ENCODE results near the gene IMPDH1. TPM values are rescaled to one million over a fixed set of nuclear protein-coding genes. Genes with fewer than 3 reads are reported as not detected.

Gene IMPDH1
- total and polyA plus RNA-seq, 9 donors, result 10.3 to 66.9 (median 23.4) TPM

- H3K27ac ChIP-seq, result no peak overlapping the region
- WGBS, 3 donors, result 6 to 9% (median 6%) methylated on average over 24 of the region's 24 CpGs
- H3K4me1 ChIP-seq (ENCODE audit: insufficient read depth), result no peaks in the 10 kb centered on the region
- H3K4me3 ChIP-seq, result no peak overlapping the region
- DNase-seq, result peak; percentile 78 to 92 (median 86)
- no peaks in the 10 kb centered on the region for H3K36me3 ChIP-seq
- intact Hi-C loops (cut with DNase I), result loop anchor here in 2 of 4 donors (5.0 kb wide), 2 partner anchors 35 to 40 kb away; no protein-coding TSS in a partner anchor
- no peaks in the 10 kb centered on the region for H3K27me3 ChIP-seq
- TF ChIP-seq EP300 (IDR thresholded peaks at IDR 0.05) (no peak), CTCF (IDR thresholded peaks at IDR 0.05) (peak; percentile 69 to 81 (median 70)), POLR2A (IDR thresholded peaks at IDR 0.05) (no peak)
- H3K9me3 ChIP-seq, result no peaks in the 10 kb centered on the region
These were observed 22.3 kb downstream of the IMPDH1 start for GRCh38 chr7:128387216-128388144.

- no peak overlapping the region for H3K27ac ChIP-seq
- H3K36me3 ChIP-seq, result no peaks in the 10 kb centered on the region
- 85 to 88% (median 87%) methylated on average over 4 of the region's 4 CpGs for WGBS, 3 donors
- H3K4me1 ChIP-seq (ENCODE audit: insufficient read depth), result no peaks in the 10 kb centered on the region
- no peak for DNase-seq
- TF ChIP-seq EP300 (IDR thresholded peaks at IDR 0.05) (no peak), CTCF (IDR thresholded peaks at IDR 0.05) (no peak), POLR2A (IDR thresholded peaks at IDR 0.05) (no peak)
- no peaks in the 10 kb centered on the region for H3K9me3 ChIP-seq
- H3K4me3 ChIP-seq, result no peak overlapping the region
- intact Hi-C loops (cut with DNase I), result loop anchor here in 2 of 4 donors (5.0 kb wide), 2 partner anchors 34 to 39 kb away; no protein-coding TSS in a partner anchor
- no peaks in the 10 kb centered on the region for H3K27me3 ChIP-seq
These were observed 23.5 kb downstream of the IMPDH1 start for GRCh38 chr7:128385988-128386925.

- Histone ChIP-seq H3K4me3 (no peak overlapping the region), H3K27ac (no peak overlapping the region), H3K9me3 (no peaks in the 10 kb centered on the region), H3K27me3 (no peaks in the 10 kb centered on the region), H3K4me1 (ENCODE audit: insufficient read depth) (no peaks in the 10 kb centered on the region), H3K36me3 (no peaks in the 10 kb centered on the region)
- WGBS, 3 donors, result 79 to 84% (median 80%) methylated on average over 7 of the region's 7 CpGs
- intact Hi-C loops (cut with DNase I), result loop anchor here in 2 of 4 donors (5.0 kb wide), 2 partner anchors 32 to 37 kb away; no protein-coding TSS in a partner anchor
- DNase-seq, result no peak
- TF ChIP-seq POLR2A (IDR thresholded peaks at IDR 0.05), result no peak
- no peak for TF ChIP-seq CTCF (IDR thresholded peaks at IDR 0.05)
- no peak for TF ChIP-seq EP300 (IDR thresholded peaks at IDR 0.05)
These were observed 25.1 kb downstream of the IMPDH1 start for GRCh38 chr7:128384726-128385125.

- intact Hi-C loops (cut with DNase I), result no loop called here
- TF ChIP-seq POLR2A (IDR thresholded peaks at IDR 0.05), result no peak
- no peak for TF ChIP-seq CTCF (IDR thresholded peaks at IDR 0.05)
- no peak for TF ChIP-seq EP300 (IDR thresholded peaks at IDR 0.05)
These were observed 26.0 kb downstream of the IMPDH1 start for GRCh38 chr7:128383776-128384175.

More at GRCh38 chr7:128383776-128384175, 26.0 kb downstream of the IMPDH1 start:
- H3K27me3 ChIP-seq, result no peaks in the 10 kb centered on the region
- H3K4me1 ChIP-seq (ENCODE audit: insufficient read depth), result no peaks in the 10 kb centered on the region
- DNase-seq, result no peak
- no peaks in the 10 kb centered on the region for H3K9me3 ChIP-seq
- no peak overlapping the region for H3K27ac ChIP-seq
- WGBS, 3 donors, result 59 to 69% (median 60%) methylated on average over 3 of the region's 3 CpGs
- H3K4me3 ChIP-seq, result no peak overlapping the region
- no peaks in the 10 kb centered on the region for H3K36me3 ChIP-seq

Measured in ovary (tissue), 9 donors.